HG03280 (cell line): Measurements from ENCODE around the gene RHOT1.
"Not testable (repeated sequence)": the region's sequence is repeated elsewhere in the genome, so short reads cannot be mapped to it uniquely, and the experiment has no call there.

Source experiments
- ATAC-seq: cut with Tn5 transposase; IDR thresholded peaks from one replicate; pipeline ENCODE4 v1.9.1; 2021; ENCODE audit warnings: mild to moderate bottlenecking, moderate library complexity; ENCODE audit not compliant: unreplicated experiment

RHOT1 gene

GRCh38 chr17:32142038-32142856 lies at the start of gene RHOT1:
RHOT1 (plus strand) TSS chr17:32142502; CDS start chr17:32142693, 191 bp downstream.
- peak; percentile 79 for ATAC-seq

GRCh38 chr17:32099686-32100085 lies 42.6 kb upstream of the RHOT1 start:
- ATAC-seq: no peak

- ATAC-seq: not testable (repeated sequence)
Measured at GRCh38 chr17:32100323-32100722, 42.0 kb upstream of the RHOT1 start.

- no peak for ATAC-seq
Measured at GRCh38 chr17:32100971-32101631, 41.2 kb upstream of the RHOT1 start.

GRCh38 chr17:32102172-32102571 lies 40.1 kb upstream of the RHOT1 start:
- ATAC-seq: no peak

GRCh38 chr17:32102646-32103186 lies 39.6 kb upstream of the RHOT1 start:
- ATAC-seq: no peak

GRCh38 chr17:32103476-32104113 lies 38.7 kb upstream of the RHOT1 start:
- no peak for ATAC-seq

- ATAC-seq: no peak
Measured at GRCh38 chr17:32104158-32104557, 38.1 kb upstream of the RHOT1 start.

GRCh38 chr17:32106471-32106981 lies 35.8 kb upstream of the RHOT1 start:
- ATAC-seq: not testable (repeated sequence)

- ATAC-seq: not testable (repeated sequence)
Measured at GRCh38 chr17:32107194-32107593, 35.1 kb upstream of the RHOT1 start.

GRCh38 chr17:32110596-32110995 lies 31.7 kb upstream of the RHOT1 start:
- ATAC-seq: no peak

GRCh38 chr17:32111141-32111771 lies 31.0 kb upstream of the RHOT1 start:
- no peak for ATAC-seq

GRCh38 chr17:32112416-32112815 lies 29.9 kb upstream of the RHOT1 start:
- no peak for ATAC-seq

- no peak for ATAC-seq
Measured at GRCh38 chr17:32114536-32114935, 27.8 kb upstream of the RHOT1 start.

- not testable (repeated sequence) for ATAC-seq
Measured at GRCh38 chr17:32115546-32115945, 26.8 kb upstream of the RHOT1 start.

GRCh38 chr17:32116937-32117336 lies 25.4 kb upstream of the RHOT1 start:
- no peak for ATAC-seq

GRCh38 chr17:32117399-32117798 lies 24.9 kb upstream of the RHOT1 start:
- ATAC-seq: no peak

GRCh38 chr17:32118088-32118487 lies 24.2 kb upstream of the RHOT1 start:
- ATAC-seq: not testable (repeated sequence)

GRCh38 chr17:32118835-32119234 lies 23.5 kb upstream of the RHOT1 start:
- ATAC-seq: no peak

- no peak for ATAC-seq
Measured at GRCh38 chr17:32120141-32120540, 22.2 kb upstream of the RHOT1 start.

- ATAC-seq: no peak
Measured at GRCh38 chr17:32120716-32121115, 21.6 kb upstream of the RHOT1 start.
